WTC11 (cell line): ENCODE results near the gene KDM3B. TPM values are rescaled to one million over a fixed set of nuclear protein-coding genes. Genes with fewer than 3 reads are reported as not detected.

Source experiments
- ATAC-seq: fragments of 200-7000 bp; cut with Tn5 transposase; 2 replicates; pipeline ENCODE4 v1.10.0; 2021; ENCODE audit warnings: mild to moderate bottlenecking, moderate library complexity
- CTCF ChIA-PET: fragments of 300-600 bp; sonication (Branson Sonifier 250); formaldehyde crosslinking; loops from one replicate; lab custom pipeline; 2021; ENCODE audit warnings: antibody characterized with exemption; lab: Charles Lee
- POLR2A ChIA-PET: fragments of 350-600 bp; sonication (Branson Sonifier 250); formaldehyde crosslinking; loops from one replicate; lab custom pipeline; 2021; ENCODE audit warnings: antibody characterized with exemption; lab: Charles Lee
- DNase-seq: peaks from one replicate; pipeline ENCODE4 v3.0.0; 2021; ENCODE audit warnings: low spot score
- H3K27ac Mint-ChIP-seq: 2 replicates; pipeline ENCODE4 v1.8.0; 2021; ENCODE audit warnings: mixed read lengths
- H3K27me3 Mint-ChIP-seq: 2 replicates; pipeline ENCODE4 v1.8.0; 2021; ENCODE audit warnings: low read depth, mild to moderate bottlenecking, moderate library complexity, mixed read lengths
- H3K36me3 Mint-ChIP-seq: 2 replicates; pipeline ENCODE4 v1.8.0; 2021; ENCODE audit warnings: mixed read lengths
- H3K4me1 Mint-ChIP-seq: 2 replicates; pipeline ENCODE4 v1.8.0; 2022; ENCODE audit warnings: mixed read lengths
- H3K4me3 Mint-ChIP-seq: 2 replicates; pipeline ENCODE4 v1.8.0; 2021; ENCODE audit warnings: mild to moderate bottlenecking, moderate library complexity, mixed read lengths
- H3K9me3 Mint-ChIP-seq: 2 replicates; pipeline ENCODE4 v1.8.0; 2021; ENCODE audit warnings: mixed read lengths
- ELF4 ChIP-seq: sonication (generic); formaldehyde crosslinking; IDR thresholded peaks from 2 replicates; pipeline ENCODE4 v1.8.1; 2022; ENCODE audit warnings: low read depth, mild to moderate bottlenecking, moderate library complexity, missing genetic modification reagents
- ESRRA ChIP-seq: sonication (generic); formaldehyde crosslinking; IDR thresholded peaks from 2 replicates; pipeline ENCODE4 v1.8.1; 2022; ENCODE audit warnings: mild to moderate bottlenecking, missing genetic modification reagents, borderline replicate concordance
- GRHL2 ChIP-seq: fragments of 250-450 bp; sonication (Bioruptor Pico); IDR thresholded peaks from 2 replicates; pipeline ENCODE4 v1.8.0; 2022; ENCODE audit warnings: mild to moderate bottlenecking, moderate library complexity; ENCODE audit not compliant: insufficient replicate concordance, severe bottlenecking
- GTF2I ChIP-seq: fragments of 250-450 bp; sonication (Bioruptor Pico); conservative IDR thresholded peaks from 2 replicates; pipeline ENCODE4 v1.4.0; 2021; ENCODE audit warnings: mild to moderate bottlenecking
- NFATC4 ChIP-seq: fragments of 250-450 bp; sonication (Bioruptor Pico); IDR thresholded peaks from 2 replicates; pipeline ENCODE4 v1.9.0; 2021; ENCODE audit warnings: mild to moderate bottlenecking
- RORB ChIP-seq: fragments of 250-450 bp; sonication (Bioruptor Pico); IDR thresholded peaks from 2 replicates; pipeline ENCODE4 v1.9.0; 2021; ENCODE audit warnings: mild to moderate bottlenecking
- TEAD4 ChIP-seq: sonication (generic); formaldehyde crosslinking; IDR thresholded peaks from 2 replicates; pipeline ENCODE4 v1.8.0; 2022; ENCODE audit warnings: mild to moderate bottlenecking, missing genetic modification reagents
- ZNF263 ChIP-seq: sonication (generic); formaldehyde crosslinking; IDR thresholded peaks from 2 replicates; pipeline ENCODE4 v1.8.1; 2022; ENCODE audit warnings: low read depth, mild to moderate bottlenecking, moderate library complexity, missing genetic modification reagents
- ZNF317 ChIP-seq: sonication (generic); formaldehyde crosslinking; IDR thresholded peaks from 2 replicates; pipeline ENCODE4 v1.8.1; 2023; ENCODE audit warnings: low read depth, mild to moderate bottlenecking, moderate library complexity, missing genetic modification reagents, borderline replicate concordance
- ZNF416 ChIP-seq: fragments of 250-450 bp; sonication (Bioruptor Pico); IDR thresholded peaks from 2 replicates; pipeline ENCODE4 v1.9.0; 2021; ENCODE audit warnings: mild to moderate bottlenecking, inconsistent platforms
- ZNF671 ChIP-seq: fragments of 250-450 bp; sonication (Bioruptor Pico); IDR thresholded peaks from 2 replicates; pipeline ENCODE4 v1.8.0; 2021; ENCODE audit warnings: mild to moderate bottlenecking
- total RNA-seq: library from RNA; stranded (reverse); gene quantifications from 3 replicates; pipeline ENCODE4 v1.2.3, GENCODE V29; 2021
- TF ChIP-seq, protein P1 (sequence below): fragments of 250-450 bp; sonication (Bioruptor Pico); conservative IDR thresholded peaks from 2 replicates; pipeline ENCODE4 v1.9.0; 2021; ENCODE audit warnings: mild to moderate bottlenecking
- TF ChIP-seq, protein P2 (sequence below): sonication (generic); formaldehyde crosslinking; IDR thresholded peaks from 2 replicates; pipeline ENCODE4 v1.8.1; 2023; ENCODE audit warnings: mild to moderate bottlenecking, missing genetic modification reagents, moderate library complexity
- TF ChIP-seq, protein P3 (sequence below): sonication (generic); formaldehyde crosslinking; IDR thresholded peaks from 2 replicates; pipeline ENCODE4 v1.8.1; 2022; ENCODE audit warnings: mild to moderate bottlenecking, moderate library complexity, missing genetic modification reagents
- TF ChIP-seq, protein P4 (sequence below): fragments of 250-450 bp; sonication (Bioruptor Pico); IDR thresholded peaks from 2 replicates; pipeline ENCODE4 v1.9.0; 2021; ENCODE audit warnings: mild to moderate bottlenecking, borderline replicate concordance
- TF ChIP-seq, protein P5 (sequence below): sonication (generic); formaldehyde crosslinking; conservative IDR thresholded peaks from 2 replicates; pipeline ENCODE4 v1.8.1; 2023; ENCODE audit warnings: mild to moderate bottlenecking, low read depth, missing genetic modification reagents, moderate library complexity
- TF ChIP-seq, protein P6 (sequence below): sonication (generic); formaldehyde crosslinking; IDR thresholded peaks from 2 replicates; pipeline ENCODE4 v1.8.0; 2023; ENCODE audit warnings: mild to moderate bottlenecking, missing genetic modification reagents

KDM3B gene
- total RNA-seq, 1 experiment from 2014 or later: 87.9 TPM

DNA sequence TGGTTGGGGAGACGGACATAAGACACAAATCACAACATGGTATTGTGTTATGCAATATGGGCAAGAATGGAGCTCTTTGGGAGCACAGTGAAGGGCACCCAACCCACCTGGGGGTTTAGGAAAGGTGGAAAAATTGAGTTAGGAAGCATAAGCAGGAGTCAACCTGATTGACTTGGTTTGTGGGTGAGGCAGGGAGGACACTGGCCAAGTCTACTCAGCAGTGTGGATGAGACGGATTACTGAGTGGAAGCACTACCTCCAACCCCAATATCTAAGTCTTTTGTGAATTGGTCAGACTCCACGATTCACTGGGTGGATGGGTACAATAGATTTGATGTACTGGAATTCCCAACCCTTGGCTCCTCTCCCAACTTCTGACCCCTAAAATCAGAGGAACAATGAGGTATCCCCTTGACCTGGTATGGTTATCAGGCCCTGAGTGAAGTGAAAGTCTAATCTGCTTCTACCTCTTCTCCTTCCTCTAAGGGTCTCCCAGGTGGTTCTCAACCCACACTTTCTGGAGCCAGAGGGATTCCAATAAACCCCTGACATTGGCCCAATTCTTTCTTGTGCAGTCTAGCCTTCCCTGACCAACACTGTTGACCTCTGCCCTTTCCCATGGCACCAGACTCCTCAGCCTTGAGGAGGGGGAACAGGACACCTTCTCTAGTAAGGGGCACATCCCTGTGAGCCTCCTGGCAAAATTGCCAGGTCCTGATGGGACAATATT lies 118.0 kb downstream of the KDM3B start (continued):
- TF ChIP-seq, protein P1, sequence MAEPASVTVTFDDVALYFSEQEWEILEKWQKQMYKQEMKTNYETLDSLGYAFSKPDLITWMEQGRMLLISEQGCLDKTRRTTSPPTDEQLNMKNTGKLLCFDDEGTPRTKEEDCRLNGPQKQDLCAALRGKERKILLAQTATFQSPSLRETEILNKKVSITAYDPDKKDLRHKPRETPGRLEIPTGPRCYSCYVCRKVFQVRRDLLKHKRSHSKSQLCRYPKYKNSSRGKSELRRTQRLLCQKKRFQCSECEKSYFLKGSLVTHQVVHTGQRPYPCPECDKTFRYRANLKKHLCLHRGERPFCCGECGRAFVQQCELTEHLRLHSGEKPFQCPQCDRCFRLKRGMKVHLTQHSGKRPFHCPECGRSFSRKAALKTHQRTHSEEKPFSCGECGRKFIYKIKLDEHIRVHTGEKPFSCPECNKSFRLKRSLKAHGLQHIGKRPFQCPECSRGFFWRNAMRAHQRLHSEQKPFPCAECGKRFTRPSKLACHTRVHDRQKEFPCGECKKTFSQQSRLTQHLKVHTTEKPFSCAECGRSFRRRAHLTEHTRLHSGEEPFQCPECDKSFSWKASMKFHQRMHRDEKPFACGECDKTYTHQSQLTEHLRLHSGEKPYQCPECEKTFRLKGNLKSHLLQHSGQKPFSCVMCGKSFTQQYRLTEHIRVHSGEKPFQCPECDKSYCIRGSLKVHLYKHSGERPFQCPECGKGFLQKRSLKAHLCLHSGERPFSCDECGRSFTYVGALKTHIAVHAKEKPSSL (CRISPR knock-in tag): peak; percentile 93; the same call in 1 of the 2 replicates
- peak; percentile 82 for TF ChIP-seq ZNF671
- TF ChIP-seq NFATC4 (CRISPR knock-in tag): peak; percentile 1
- TF ChIP-seq TEAD4: no peak
- TF ChIP-seq, protein P2, sequence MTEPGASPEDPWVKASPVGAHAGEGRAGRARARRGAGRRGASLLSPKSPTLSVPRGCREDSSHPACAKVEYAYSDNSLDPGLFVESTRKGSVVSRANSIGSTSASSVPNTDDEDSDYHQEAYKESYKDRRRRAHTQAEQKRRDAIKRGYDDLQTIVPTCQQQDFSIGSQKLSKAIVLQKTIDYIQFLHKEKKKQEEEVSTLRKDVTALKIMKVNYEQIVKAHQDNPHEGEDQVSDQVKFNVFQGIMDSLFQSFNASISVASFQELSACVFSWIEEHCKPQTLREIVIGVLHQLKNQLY (CRISPR knock-in tag): no peak
- TF ChIP-seq GRHL2 (CRISPR knock-in tag): no peak
- TF ChIP-seq RORB: no peak
- TF ChIP-seq, protein P3, sequence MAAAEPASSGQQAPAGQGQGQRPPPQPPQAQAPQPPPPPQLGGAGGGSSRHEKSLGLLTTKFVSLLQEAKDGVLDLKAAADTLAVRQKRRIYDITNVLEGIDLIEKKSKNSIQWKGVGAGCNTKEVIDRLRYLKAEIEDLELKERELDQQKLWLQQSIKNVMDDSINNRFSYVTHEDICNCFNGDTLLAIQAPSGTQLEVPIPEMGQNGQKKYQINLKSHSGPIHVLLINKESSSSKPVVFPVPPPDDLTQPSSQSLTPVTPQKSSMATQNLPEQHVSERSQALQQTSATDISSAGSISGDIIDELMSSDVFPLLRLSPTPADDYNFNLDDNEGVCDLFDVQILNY (CRISPR knock-in tag): no peak
- TF ChIP-seq, protein P4, sequence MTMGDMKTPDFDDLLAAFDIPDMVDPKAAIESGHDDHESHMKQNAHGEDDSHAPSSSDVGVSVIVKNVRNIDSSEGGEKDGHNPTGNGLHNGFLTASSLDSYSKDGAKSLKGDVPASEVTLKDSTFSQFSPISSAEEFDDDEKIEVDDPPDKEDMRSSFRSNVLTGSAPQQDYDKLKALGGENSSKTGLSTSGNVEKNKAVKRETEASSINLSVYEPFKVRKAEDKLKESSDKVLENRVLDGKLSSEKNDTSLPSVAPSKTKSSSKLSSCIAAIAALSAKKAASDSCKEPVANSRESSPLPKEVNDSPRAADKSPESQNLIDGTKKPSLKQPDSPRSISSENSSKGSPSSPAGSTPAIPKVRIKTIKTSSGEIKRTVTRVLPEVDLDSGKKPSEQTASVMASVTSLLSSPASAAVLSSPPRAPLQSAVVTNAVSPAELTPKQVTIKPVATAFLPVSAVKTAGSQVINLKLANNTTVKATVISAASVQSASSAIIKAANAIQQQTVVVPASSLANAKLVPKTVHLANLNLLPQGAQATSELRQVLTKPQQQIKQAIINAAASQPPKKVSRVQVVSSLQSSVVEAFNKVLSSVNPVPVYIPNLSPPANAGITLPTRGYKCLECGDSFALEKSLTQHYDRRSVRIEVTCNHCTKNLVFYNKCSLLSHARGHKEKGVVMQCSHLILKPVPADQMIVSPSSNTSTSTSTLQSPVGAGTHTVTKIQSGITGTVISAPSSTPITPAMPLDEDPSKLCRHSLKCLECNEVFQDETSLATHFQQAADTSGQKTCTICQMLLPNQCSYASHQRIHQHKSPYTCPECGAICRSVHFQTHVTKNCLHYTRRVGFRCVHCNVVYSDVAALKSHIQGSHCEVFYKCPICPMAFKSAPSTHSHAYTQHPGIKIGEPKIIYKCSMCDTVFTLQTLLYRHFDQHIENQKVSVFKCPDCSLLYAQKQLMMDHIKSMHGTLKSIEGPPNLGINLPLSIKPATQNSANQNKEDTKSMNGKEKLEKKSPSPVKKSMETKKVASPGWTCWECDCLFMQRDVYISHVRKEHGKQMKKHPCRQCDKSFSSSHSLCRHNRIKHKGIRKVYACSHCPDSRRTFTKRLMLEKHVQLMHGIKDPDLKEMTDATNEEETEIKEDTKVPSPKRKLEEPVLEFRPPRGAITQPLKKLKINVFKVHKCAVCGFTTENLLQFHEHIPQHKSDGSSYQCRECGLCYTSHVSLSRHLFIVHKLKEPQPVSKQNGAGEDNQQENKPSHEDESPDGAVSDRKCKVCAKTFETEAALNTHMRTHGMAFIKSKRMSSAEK: peak; percentile 77; the same call in 1 of the 2 replicates
- TF ChIP-seq ESRRA (CRISPR knock-in tag): no peak
- no peak for TF ChIP-seq ZNF317 (CRISPR knock-in tag)
- peak; percentile 68 for TF ChIP-seq ZNF416 (CRISPR knock-in tag)
- TF ChIP-seq ZNF263 (CRISPR knock-in tag): no peak
- TF ChIP-seq, protein P5, sequence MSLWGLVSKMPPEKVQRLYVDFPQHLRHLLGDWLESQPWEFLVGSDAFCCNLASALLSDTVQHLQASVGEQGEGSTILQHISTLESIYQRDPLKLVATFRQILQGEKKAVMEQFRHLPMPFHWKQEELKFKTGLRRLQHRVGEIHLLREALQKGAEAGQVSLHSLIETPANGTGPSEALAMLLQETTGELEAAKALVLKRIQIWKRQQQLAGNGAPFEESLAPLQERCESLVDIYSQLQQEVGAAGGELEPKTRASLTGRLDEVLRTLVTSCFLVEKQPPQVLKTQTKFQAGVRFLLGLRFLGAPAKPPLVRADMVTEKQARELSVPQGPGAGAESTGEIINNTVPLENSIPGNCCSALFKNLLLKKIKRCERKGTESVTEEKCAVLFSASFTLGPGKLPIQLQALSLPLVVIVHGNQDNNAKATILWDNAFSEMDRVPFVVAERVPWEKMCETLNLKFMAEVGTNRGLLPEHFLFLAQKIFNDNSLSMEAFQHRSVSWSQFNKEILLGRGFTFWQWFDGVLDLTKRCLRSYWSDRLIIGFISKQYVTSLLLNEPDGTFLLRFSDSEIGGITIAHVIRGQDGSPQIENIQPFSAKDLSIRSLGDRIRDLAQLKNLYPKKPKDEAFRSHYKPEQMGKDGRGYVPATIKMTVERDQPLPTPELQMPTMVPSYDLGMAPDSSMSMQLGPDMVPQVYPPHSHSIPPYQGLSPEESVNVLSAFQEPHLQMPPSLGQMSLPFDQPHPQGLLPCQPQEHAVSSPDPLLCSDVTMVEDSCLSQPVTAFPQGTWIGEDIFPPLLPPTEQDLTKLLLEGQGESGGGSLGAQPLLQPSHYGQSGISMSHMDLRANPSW (CRISPR knock-in tag): no peak

DNA sequence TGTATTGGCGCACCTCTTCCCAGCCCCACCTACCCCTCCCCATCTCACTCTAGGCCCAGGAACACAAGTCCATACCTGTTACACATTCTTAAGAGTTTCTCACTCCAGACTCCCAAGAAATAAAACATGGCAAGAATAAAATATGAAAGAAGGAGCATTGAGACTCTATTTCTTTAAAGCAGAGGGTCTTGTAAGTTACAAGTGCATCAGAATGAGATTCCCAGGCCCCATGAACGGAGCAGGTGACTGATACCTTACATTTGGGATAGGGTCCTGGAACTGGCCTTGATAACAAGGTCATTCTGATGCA lies 118.5 kb downstream of the KDM3B start:
- ATAC-seq (no peak), DNase-seq (no peak)
- H3K4me1 Mint-ChIP-seq: peaks cover 12% of the 10 kb centered on the region
- ChIA-PET CTCF (no interaction called here), POLR2A (interaction anchor here (0.9 kb wide), 1 partner anchor 16 kb away, joined by 3 read pairs; no protein-coding TSS in a partner anchor)
- TF ChIP-seq, protein P6, sequence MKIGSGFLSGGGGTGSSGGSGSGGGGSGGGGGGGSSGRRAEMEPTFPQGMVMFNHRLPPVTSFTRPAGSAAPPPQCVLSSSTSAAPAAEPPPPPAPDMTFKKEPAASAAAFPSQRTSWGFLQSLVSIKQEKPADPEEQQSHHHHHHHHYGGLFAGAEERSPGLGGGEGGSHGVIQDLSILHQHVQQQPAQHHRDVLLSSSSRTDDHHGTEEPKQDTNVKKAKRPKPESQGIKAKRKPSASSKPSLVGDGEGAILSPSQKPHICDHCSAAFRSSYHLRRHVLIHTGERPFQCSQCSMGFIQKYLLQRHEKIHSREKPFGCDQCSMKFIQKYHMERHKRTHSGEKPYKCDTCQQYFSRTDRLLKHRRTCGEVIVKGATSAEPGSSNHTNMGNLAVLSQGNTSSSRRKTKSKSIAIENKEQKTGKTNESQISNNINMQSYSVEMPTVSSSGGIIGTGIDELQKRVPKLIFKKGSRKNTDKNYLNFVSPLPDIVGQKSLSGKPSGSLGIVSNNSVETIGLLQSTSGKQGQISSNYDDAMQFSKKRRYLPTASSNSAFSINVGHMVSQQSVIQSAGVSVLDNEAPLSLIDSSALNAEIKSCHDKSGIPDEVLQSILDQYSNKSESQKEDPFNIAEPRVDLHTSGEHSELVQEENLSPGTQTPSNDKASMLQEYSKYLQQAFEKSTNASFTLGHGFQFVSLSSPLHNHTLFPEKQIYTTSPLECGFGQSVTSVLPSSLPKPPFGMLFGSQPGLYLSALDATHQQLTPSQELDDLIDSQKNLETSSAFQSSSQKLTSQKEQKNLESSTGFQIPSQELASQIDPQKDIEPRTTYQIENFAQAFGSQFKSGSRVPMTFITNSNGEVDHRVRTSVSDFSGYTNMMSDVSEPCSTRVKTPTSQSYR (CRISPR knock-in tag): no peak
- TF ChIP-seq ELF4 (CRISPR knock-in tag) (no peak), NFATC4 (CRISPR knock-in tag) (no peak), GTF2I (CRISPR knock-in tag) (no peak), ZNF317 (CRISPR knock-in tag) (no peak)
- H3K9me3 Mint-ChIP-seq: no peaks in the 10 kb centered on the region
- H3K27me3 Mint-ChIP-seq: peaks cover 33% of the 10 kb centered on the region
- H3K27ac Mint-ChIP-seq: no peak overlapping the region
- H3K36me3 Mint-ChIP-seq: peaks cover 22% of the 10 kb centered on the region
- H3K4me3 Mint-ChIP-seq: no peak overlapping the region
